WTC11 (cell line): ENCODE results near the gene CLDN17.

Experiments
- CTCF ChIP-seq: fragments of 200-600 bp; IDR thresholded peaks from 2 replicates; pipeline ENCODE4 v1.8.0; 2022; ENCODE audit warnings: antibody characterized with exemption
- ETV6 ChIP-seq: sonication (generic); formaldehyde crosslinking; IDR thresholded peaks from 2 replicates; pipeline ENCODE4 v1.8.1; 2022; ENCODE audit warnings: mild to moderate bottlenecking, missing genetic modification reagents
- TEAD4 ChIP-seq: sonication (generic); formaldehyde crosslinking; IDR thresholded peaks from 2 replicates; pipeline ENCODE4 v1.8.0; 2022; ENCODE audit warnings: mild to moderate bottlenecking, missing genetic modification reagents
- ZNF121 ChIP-seq: sonication (generic); formaldehyde crosslinking; IDR thresholded peaks from 2 replicates; pipeline ENCODE4 v1.8.0; 2023; ENCODE audit warnings: missing genetic modification reagents
- TF ChIP-seq, protein P1 (sequence below): fragments of 250-450 bp; sonication (Bioruptor Pico); IDR thresholded peaks from 2 replicates; pipeline ENCODE4 v1.9.0; 2021; ENCODE audit warnings: moderate library complexity, mild to moderate bottlenecking, inconsistent platforms, borderline replicate concordance

GRCh38 chr21:30209601-30210000, 43.0 kb upstream of the CLDN17 start:
- TF ChIP-seq TEAD4 = no peak
- TF ChIP-seq CTCF = no peak
- TF ChIP-seq ZNF121 (CRISPR knock-in tag) = no peak
- TF ChIP-seq, protein P1, sequence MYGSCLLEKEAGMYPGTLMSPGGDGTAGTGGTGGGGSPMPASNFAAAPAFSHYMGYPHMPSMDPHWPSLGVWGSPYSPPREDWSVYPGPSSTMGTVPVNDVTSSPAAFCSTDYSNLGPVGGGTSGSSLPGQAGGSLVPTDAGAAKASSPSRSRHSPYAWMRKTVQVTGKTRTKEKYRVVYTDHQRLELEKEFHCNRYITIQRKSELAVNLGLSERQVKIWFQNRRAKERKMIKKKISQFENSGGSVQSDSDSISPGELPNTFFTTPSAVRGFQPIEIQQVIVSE (CRISPR knock-in tag) = no peak
- TF ChIP-seq ETV6 (CRISPR knock-in tag) = no peak
